Suprapubic skin (tissue), 3 donors: ENCODE data around the gene REM2.
"Not testable (repeated sequence)": the region's sequence is repeated elsewhere in the genome, so short reads cannot be mapped to it uniquely, and the experiment has no call there.

Experiments
- CTCF ChIP-seq, 2 donors: fragments of 200-600 bp in 1 of 2; fragments of 450-650 bp in 1 of 2; sonication (generic) in 1 of 2; IDR thresholded peaks; one replicate each; pipeline ENCODE4 v1.5.1; 2016 to 2019; ENCODE audit warnings: antibody characterized with exemption in 2 of 2, mild to moderate bottlenecking in 1 of 2, moderate library complexity in 1 of 2
- EP300 ChIP-seq: sonication (generic); formaldehyde crosslinking; IDR thresholded peaks from one replicate; pipeline ENCODE4 v1.6.1; 2017; ENCODE audit warnings: antibody characterized with exemption
- POLR2A ChIP-seq, 2 donors: fragments of 450-650 bp; IDR thresholded peaks; one replicate each; pipeline ENCODE4 v1.6.1; 2017; ENCODE audit warnings: antibody characterized with exemption in 2 of 2, mild to moderate bottlenecking in 2 of 2, moderate library complexity in 2 of 2

GRCh38 chr14:22914836-22915235 is 31.8 kb downstream of the REM2 start:
- not testable (repeated sequence) for TF ChIP-seq CTCF (IDR thresholded peaks at IDR 0.05); POLR2A (IDR thresholded peaks at IDR 0.05); EP300
